GM19455 (cell line): Measurements from ENCODE around the gene EXOC3L1.

ENCODE experiments used
- ATAC-seq: cut with Tn5 transposase; IDR thresholded peaks from one replicate; pipeline ENCODE4 v1.9.1; 2021; ENCODE audit not compliant: unreplicated experiment

The EXOC3L1 gene

GRCh38 chr16:67183627-67184452 lies 6.1 kb downstream of the EXOC3L1 start, which contains the start of gene MATCAP1:
Gene MATCAP1 (minus strand): TSS chr16:67183963. CDS start chr16:67180610, 3,353 bp downstream.
- peak; percentile 88 for ATAC-seq

- ATAC-seq: no peak
Observed at GRCh38 chr16:67183284-67183626, 6.7 kb downstream of the EXOC3L1 start.

GRCh38 chr16:67182288-67182687 lies 7.6 kb downstream of the EXOC3L1 start:
- ATAC-seq: no peak

- ATAC-seq: no peak
Observed at GRCh38 chr16:67181346-67181745, 8.6 kb downstream of the EXOC3L1 start.

GRCh38 chr16:67180166-67180565 lies 9.8 kb downstream of the EXOC3L1 start:
- no peak for ATAC-seq

- no peak for ATAC-seq
Observed at GRCh38 chr16:67179421-67180080, 10.4 kb downstream of the EXOC3L1 start.

GRCh38 chr16:67177743-67178699 lies 11.9 kb downstream of the EXOC3L1 start:
- no peak for ATAC-seq

- ATAC-seq: no peak
Observed at GRCh38 chr16:67176662-67177061, 13.3 kb downstream of the EXOC3L1 start.

GRCh38 chr16:67174706-67175231 lies 15.2 kb downstream of the EXOC3L1 start:
- ATAC-seq: no peak

- ATAC-seq: no peak
Observed at GRCh38 chr16:67173808-67174705, 15.9 kb downstream of the EXOC3L1 start.

GRCh38 chr16:67173323-67173722 lies 16.6 kb downstream of the EXOC3L1 start:
- no peak for ATAC-seq

- no peak for ATAC-seq
Observed at GRCh38 chr16:67170949-67171649, 18.8 kb downstream of the EXOC3L1 start.

- peak; percentile 36 for ATAC-seq
Observed at GRCh38 chr16:67170168-67170948, 19.6 kb downstream of the EXOC3L1 start, which contains the start of gene NOL3. Gene NOL3 (plus strand): TSS chr16:67170538.

GRCh38 chr16:67169642-67170167 lies 20.2 kb downstream of the EXOC3L1 start:
- no peak for ATAC-seq

GRCh38 chr16:67169011-67169451 lies 20.9 kb downstream of the EXOC3L1 start:
- ATAC-seq: no peak

- no peak for ATAC-seq
Observed at GRCh38 chr16:67167588-67167987, 22.3 kb downstream of the EXOC3L1 start.

GRCh38 chr16:67166598-67167168 lies 23.3 kb downstream of the EXOC3L1 start:
- ATAC-seq: no peak

- ATAC-seq: no peak
Observed at GRCh38 chr16:67166110-67166547, 23.8 kb downstream of the EXOC3L1 start.
